Measurements from ENCODE around the gene GLDN. TPM values are rescaled to one million over a fixed set of nuclear protein-coding genes. Genes with fewer than 3 reads are reported as not detected.
A peak's percentile ranks its signal among the peaks of the same experiment; 100 is the strongest.

GLDN gene
- total RNA-seq, 1 experiment from 2014 or later, result 0.77 TPM

DNA sequence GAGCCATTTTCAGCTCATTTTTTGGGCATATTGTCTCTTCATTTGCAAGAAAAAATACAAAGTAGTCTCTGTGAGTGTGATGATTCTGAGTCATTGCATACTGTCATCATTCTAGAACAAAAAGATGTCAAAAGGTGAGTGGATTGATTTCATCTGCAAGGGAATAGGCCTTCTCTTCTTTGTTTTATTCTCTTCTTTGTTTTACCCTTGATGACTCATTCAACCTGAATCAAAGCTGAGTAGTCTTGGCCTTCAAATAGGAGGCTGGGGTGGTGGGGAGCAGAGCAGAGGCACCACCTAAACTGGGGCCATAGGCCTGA is 28.4 kb upstream of the GLDN start (continued):
- TF ChIP-seq, protein P1, sequence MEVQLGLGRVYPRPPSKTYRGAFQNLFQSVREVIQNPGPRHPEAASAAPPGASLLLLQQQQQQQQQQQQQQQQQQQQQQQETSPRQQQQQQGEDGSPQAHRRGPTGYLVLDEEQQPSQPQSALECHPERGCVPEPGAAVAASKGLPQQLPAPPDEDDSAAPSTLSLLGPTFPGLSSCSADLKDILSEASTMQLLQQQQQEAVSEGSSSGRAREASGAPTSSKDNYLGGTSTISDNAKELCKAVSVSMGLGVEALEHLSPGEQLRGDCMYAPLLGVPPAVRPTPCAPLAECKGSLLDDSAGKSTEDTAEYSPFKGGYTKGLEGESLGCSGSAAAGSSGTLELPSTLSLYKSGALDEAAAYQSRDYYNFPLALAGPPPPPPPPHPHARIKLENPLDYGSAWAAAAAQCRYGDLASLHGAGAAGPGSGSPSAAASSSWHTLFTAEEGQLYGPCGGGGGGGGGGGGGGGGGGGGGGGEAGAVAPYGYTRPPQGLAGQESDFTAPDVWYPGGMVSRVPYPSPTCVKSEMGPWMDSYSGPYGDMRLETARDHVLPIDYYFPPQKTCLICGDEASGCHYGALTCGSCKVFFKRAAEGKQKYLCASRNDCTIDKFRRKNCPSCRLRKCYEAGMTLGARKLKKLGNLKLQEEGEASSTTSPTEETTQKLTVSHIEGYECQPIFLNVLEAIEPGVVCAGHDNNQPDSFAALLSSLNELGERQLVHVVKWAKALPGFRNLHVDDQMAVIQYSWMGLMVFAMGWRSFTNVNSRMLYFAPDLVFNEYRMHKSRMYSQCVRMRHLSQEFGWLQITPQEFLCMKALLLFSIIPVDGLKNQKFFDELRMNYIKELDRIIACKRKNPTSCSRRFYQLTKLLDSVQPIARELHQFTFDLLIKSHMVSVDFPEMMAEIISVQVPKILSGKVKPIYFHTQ (CRISPR knock-in tag; IDR thresholded peaks at IDR 0.05), result no peak
- TF ChIP-seq ZNF423 (CRISPR knock-in tag; IDR thresholded peaks at IDR 0.05) (no peak), SMAD3 (CRISPR knock-in tag; IDR thresholded peaks at IDR 0.05; ENCODE audit: borderline replicate concordance) (no peak), IRF2 (CRISPR knock-in tag; IDR thresholded peaks at IDR 0.05; ENCODE audit: borderline replicate concordance, low read depth) (no peak), SP1 (CRISPR knock-in tag; conservative IDR thresholded peaks at IDR 0.05) (no peak)
- TF ChIP-seq, protein P2, sequence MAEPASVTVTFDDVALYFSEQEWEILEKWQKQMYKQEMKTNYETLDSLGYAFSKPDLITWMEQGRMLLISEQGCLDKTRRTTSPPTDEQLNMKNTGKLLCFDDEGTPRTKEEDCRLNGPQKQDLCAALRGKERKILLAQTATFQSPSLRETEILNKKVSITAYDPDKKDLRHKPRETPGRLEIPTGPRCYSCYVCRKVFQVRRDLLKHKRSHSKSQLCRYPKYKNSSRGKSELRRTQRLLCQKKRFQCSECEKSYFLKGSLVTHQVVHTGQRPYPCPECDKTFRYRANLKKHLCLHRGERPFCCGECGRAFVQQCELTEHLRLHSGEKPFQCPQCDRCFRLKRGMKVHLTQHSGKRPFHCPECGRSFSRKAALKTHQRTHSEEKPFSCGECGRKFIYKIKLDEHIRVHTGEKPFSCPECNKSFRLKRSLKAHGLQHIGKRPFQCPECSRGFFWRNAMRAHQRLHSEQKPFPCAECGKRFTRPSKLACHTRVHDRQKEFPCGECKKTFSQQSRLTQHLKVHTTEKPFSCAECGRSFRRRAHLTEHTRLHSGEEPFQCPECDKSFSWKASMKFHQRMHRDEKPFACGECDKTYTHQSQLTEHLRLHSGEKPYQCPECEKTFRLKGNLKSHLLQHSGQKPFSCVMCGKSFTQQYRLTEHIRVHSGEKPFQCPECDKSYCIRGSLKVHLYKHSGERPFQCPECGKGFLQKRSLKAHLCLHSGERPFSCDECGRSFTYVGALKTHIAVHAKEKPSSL (CRISPR knock-in tag; conservative IDR thresholded peaks at IDR 0.05), result no peak

DNA sequence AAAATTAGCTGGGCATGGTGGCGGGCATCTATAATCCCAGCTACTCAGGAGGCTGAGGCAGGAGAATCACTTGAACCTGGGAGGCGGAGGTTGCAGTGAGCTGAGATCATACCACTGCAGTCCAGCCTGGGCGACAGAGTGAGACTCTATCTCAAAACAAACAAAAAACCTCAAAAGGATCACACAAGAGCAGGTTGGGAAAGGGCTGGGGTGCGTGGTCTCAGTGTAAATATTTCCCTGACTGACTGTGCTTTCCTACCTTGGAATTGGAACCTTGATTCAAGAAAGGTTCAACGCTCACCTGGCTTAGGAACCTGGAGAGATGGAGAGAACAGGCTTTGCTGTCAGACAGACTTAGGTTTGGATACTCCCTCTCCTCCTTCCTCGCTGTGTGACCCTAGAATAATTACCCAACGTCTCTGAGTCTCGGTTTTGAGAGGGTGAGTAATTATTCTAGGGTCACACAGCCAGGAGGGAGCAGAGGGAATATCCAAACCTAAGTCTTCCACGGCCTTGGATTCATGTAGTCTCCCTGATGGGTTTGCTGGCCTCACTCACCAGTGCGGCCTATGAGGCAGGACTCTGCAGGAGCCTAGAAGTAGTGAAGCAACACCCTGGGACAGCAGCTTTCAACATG is 27.7 kb upstream of the GLDN start:
- no peaks in the 10 kb centered on the region for H3K9me3 Mint-ChIP-seq
- H3K27ac Mint-ChIP-seq, result no peak overlapping the region
- ChIA-PET POLR2A (no interaction called here), CTCF (no interaction called here)
- no peaks in the 10 kb centered on the region; the same call in 1 of the 2 replicates for H3K27me3 Mint-ChIP-seq (ENCODE audit: low read depth)
- peak; percentile 64 for TF ChIP-seq GABPB1 (CRISPR knock-in tag; IDR thresholded peaks at IDR 0.05)
- TF ChIP-seq, protein P3, sequence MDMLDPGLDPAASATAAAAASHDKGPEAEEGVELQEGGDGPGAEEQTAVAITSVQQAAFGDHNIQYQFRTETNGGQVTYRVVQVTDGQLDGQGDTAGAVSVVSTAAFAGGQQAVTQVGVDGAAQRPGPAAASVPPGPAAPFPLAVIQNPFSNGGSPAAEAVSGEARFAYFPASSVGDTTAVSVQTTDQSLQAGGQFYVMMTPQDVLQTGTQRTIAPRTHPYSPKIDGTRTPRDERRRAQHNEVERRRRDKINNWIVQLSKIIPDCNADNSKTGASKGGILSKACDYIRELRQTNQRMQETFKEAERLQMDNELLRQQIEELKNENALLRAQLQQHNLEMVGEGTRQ (CRISPR knock-in tag; IDR thresholded peaks at IDR 0.05), result no peak
- no peak overlapping the region for H3K4me3 Mint-ChIP-seq
- no peak for DNase-seq (ENCODE audit: low spot score)
- no peaks in the 10 kb centered on the region for H3K36me3 Mint-ChIP-seq
- no peak for ATAC-seq
- H3K4me1 Mint-ChIP-seq, result peaks cover 7% of the 10 kb centered on the region

DNA sequence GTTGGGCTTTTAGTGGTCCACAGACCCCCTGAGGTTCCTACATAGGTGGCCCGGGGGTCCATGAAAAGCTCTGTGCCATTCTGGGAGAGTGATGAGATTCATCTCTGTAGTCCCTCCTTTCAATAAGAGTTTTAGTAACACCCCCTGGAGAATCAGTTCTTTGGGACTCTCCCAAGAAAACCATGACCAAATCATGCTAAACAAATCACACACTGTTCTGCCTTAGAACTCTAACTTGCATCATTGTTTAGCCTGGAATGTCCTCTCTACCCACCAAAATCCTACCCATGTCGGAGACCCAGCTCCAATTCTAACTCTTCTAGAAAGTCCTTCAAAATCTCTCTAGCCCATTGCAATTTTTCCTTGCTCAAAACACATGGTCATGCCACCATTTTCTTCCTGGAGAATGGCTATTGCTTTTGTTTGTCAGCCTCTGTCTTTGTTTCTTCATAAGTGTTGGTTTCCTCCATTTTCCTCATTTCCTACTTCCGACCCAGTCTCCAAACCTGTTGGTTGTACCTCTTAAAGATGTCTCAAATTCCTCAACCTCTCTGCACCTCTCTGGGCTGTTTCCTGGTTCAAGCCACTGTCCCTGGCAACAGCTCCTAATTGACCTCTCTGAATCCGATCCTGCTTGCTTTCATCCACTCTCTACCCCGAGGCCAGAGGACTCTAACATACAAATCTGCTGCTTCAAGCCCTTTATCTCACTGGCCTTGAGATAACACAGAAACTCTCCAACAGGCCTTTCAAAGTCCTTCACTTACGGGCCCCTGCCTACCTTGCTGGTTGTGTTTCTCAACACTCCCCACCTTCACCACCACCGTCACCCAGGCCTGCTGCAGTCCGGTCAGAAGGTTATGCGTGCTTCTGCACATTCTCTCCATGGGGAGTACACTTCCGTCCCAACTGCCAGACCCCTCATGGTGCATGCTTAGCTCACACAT is 26.8 kb upstream of the GLDN start:
- Mint-ChIP-seq H3K9me3 (no peaks in the 10 kb centered on the region), H3K4me1 (peaks cover 7% of the 10 kb centered on the region), H3K27ac (no peak overlapping the region), H3K27me3 (ENCODE audit: low read depth) (no peaks in the 10 kb centered on the region; the same call in 1 of the 2 replicates), H3K4me3 (no peak overlapping the region), H3K36me3 (no peaks in the 10 kb centered on the region)
- TF ChIP-seq, protein P4, sequence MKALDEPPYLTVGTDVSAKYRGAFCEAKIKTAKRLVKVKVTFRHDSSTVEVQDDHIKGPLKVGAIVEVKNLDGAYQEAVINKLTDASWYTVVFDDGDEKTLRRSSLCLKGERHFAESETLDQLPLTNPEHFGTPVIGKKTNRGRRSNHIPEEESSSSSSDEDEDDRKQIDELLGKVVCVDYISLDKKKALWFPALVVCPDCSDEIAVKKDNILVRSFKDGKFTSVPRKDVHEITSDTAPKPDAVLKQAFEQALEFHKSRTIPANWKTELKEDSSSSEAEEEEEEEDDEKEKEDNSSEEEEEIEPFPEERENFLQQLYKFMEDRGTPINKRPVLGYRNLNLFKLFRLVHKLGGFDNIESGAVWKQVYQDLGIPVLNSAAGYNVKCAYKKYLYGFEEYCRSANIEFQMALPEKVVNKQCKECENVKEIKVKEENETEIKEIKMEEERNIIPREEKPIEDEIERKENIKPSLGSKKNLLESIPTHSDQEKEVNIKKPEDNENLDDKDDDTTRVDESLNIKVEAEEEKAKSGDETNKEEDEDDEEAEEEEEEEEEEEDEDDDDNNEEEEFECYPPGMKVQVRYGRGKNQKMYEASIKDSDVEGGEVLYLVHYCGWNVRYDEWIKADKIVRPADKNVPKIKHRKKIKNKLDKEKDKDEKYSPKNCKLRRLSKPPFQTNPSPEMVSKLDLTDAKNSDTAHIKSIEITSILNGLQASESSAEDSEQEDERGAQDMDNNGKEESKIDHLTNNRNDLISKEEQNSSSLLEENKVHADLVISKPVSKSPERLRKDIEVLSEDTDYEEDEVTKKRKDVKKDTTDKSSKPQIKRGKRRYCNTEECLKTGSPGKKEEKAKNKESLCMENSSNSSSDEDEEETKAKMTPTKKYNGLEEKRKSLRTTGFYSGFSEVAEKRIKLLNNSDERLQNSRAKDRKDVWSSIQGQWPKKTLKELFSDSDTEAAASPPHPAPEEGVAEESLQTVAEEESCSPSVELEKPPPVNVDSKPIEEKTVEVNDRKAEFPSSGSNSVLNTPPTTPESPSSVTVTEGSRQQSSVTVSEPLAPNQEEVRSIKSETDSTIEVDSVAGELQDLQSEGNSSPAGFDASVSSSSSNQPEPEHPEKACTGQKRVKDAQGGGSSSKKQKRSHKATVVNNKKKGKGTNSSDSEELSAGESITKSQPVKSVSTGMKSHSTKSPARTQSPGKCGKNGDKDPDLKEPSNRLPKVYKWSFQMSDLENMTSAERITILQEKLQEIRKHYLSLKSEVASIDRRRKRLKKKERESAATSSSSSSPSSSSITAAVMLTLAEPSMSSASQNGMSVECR (CRISPR knock-in tag; IDR thresholded peaks at IDR 0.05; ENCODE audit: borderline replicate concordance), result no peak
- TF ChIP-seq, protein P5, sequence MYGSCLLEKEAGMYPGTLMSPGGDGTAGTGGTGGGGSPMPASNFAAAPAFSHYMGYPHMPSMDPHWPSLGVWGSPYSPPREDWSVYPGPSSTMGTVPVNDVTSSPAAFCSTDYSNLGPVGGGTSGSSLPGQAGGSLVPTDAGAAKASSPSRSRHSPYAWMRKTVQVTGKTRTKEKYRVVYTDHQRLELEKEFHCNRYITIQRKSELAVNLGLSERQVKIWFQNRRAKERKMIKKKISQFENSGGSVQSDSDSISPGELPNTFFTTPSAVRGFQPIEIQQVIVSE (CRISPR knock-in tag; IDR thresholded peaks at IDR 0.05; ENCODE audit: borderline replicate concordance), result no peak
- TF ChIP-seq FOXK1 (CRISPR knock-in tag; IDR thresholded peaks at IDR 0.05) (no peak), ZNF317 (CRISPR knock-in tag; IDR thresholded peaks at IDR 0.05; ENCODE audit: borderline replicate concordance, low read depth) (no peak), NFYB (CRISPR knock-in tag; conservative IDR thresholded peaks at IDR 0.05; ENCODE audit: low read depth) (no peak), FOXP1 (CRISPR knock-in tag; IDR thresholded peaks at IDR 0.05; ENCODE audit: borderline replicate concordance) (no peak)
- no peak for ATAC-seq
- ChIA-PET POLR2A (no interaction called here), CTCF (no interaction called here)
- no peak for DNase-seq (ENCODE audit: low spot score)

Data from WTC11 (cell line).